Measurements from ENCODE around the gene OR2J1. TPM values are rescaled to one million over a fixed set of nuclear protein-coding genes. Genes with fewer than 3 reads are reported as not detected.
"Not testable (repeated sequence)": the region's sequence is repeated elsewhere in the genome, so short reads cannot be mapped to it uniquely, and the experiment has no call there.

Gene OR2J1
- total RNA-seq = not detected

- POLR2A ChIA-PET = no interaction called here
- H3K27ac Mint-ChIP-seq = no peak within 1 kb of the TSS
- CTCF ChIA-PET = interaction anchor here (0.5 to 0.7 kb wide), 2 partner anchors 9 to 138 kb away, joined by 3 to 4 read pairs; no protein-coding TSS in a partner anchor
- H3K27me3 Mint-ChIP-seq = peaks cover 25% of the 10 kb centered on the region
- H3K4me1 Mint-ChIP-seq = no peaks in the 10 kb centered on the region
- DNase-seq = no peak
- no peaks in the 10 kb centered on the region for H3K9me3 Mint-ChIP-seq
- no peaks in the 10 kb centered on the region for H3K36me3 Mint-ChIP-seq (ENCODE audit: low read depth)
- H3K4me3 Mint-ChIP-seq = no peak within 1 kb of the TSS
Measured at GRCh38 chr6:29099190-29099589, at the start of gene OR2J1. OR2J1 (plus strand) TSS chr6:29099490; CDS start chr6:29100943, 1,453 bp downstream.

GRCh38 chr6:29051680-29052079 lies 47.6 kb upstream of the OR2J1 start:
- H3K9me3 Mint-ChIP-seq = no peaks in the 10 kb centered on the region
- H3K27me3 Mint-ChIP-seq = peaks cover 38% of the 10 kb centered on the region
- CTCF ChIA-PET = no interaction called here
- H3K36me3 Mint-ChIP-seq (ENCODE audit: low read depth) = no peaks in the 10 kb centered on the region
- POLR2A ChIA-PET = no interaction called here
- no peaks in the 10 kb centered on the region for H3K4me1 Mint-ChIP-seq
- no peak overlapping the region for H3K4me3 Mint-ChIP-seq
- no peak overlapping the region for H3K27ac Mint-ChIP-seq
- no peak for DNase-seq

GRCh38 chr6:29071831-29072723 lies 27.2 kb upstream of the OR2J1 start:
- no peak overlapping the region for H3K27ac Mint-ChIP-seq
- ChIA-PET POLR2A (no interaction called here), CTCF (no interaction called here)
- H3K9me3 Mint-ChIP-seq = no peaks in the 10 kb centered on the region
- peaks cover 20% of the 10 kb centered on the region for H3K27me3 Mint-ChIP-seq
- H3K4me3 Mint-ChIP-seq = no peak overlapping the region
- no peaks in the 10 kb centered on the region for H3K36me3 Mint-ChIP-seq (ENCODE audit: low read depth)
- H3K4me1 Mint-ChIP-seq = no peaks in the 10 kb centered on the region
- DNase-seq = no peak

- POLR2A ChIA-PET = no interaction called here
- no peaks in the 10 kb centered on the region for H3K9me3 Mint-ChIP-seq
- no peak for DNase-seq
- peaks cover 8% of the 10 kb centered on the region for H3K27me3 Mint-ChIP-seq
- H3K36me3 Mint-ChIP-seq (ENCODE audit: low read depth) = no peaks in the 10 kb centered on the region
- H3K27ac Mint-ChIP-seq = no peak overlapping the region
- CTCF ChIA-PET = no interaction called here
- no peak overlapping the region for H3K4me3 Mint-ChIP-seq
- no peaks in the 10 kb centered on the region for H3K4me1 Mint-ChIP-seq
Measured at GRCh38 chr6:29079203-29079602, 20.1 kb upstream of the OR2J1 start.

GRCh38 chr6:29081312-29081711 lies 18.0 kb upstream of the OR2J1 start:
- no peaks in the 10 kb centered on the region for H3K4me1 Mint-ChIP-seq
- POLR2A ChIA-PET = no interaction called here
- CTCF ChIA-PET = no interaction called here

GRCh38 chr6:29082457-29082856 lies 16.8 kb upstream of the OR2J1 start:
- POLR2A ChIA-PET = no interaction called here
- Mint-ChIP-seq H3K9me3 (no peaks in the 10 kb centered on the region), H3K27ac (no peak overlapping the region), H3K4me1 (no peaks in the 10 kb centered on the region), H3K27me3 (peaks cover 12% of the 10 kb centered on the region), H3K36me3 (ENCODE audit: low read depth) (no peaks in the 10 kb centered on the region), H3K4me3 (no peak overlapping the region)
- DNase-seq = no peak
- CTCF ChIA-PET = no interaction called here

More at GRCh38 chr6:29081312-29081711, 18.0 kb upstream of the OR2J1 start:
- Mint-ChIP-seq H3K9me3 (no peaks in the 10 kb centered on the region), H3K4me3 (no peak overlapping the region), H3K27me3 (peaks cover 5% of the 10 kb centered on the region), H3K36me3 (ENCODE audit: low read depth) (no peaks in the 10 kb centered on the region), H3K27ac (no peak overlapping the region)
- no peak for DNase-seq

- H3K36me3 Mint-ChIP-seq (ENCODE audit: low read depth) = no peaks in the 10 kb centered on the region
- ChIA-PET CTCF (no interaction called here), POLR2A (no interaction called here)
- peaks cover 21% of the 10 kb centered on the region for H3K27me3 Mint-ChIP-seq
- no peak within 1 kb of the TSS for H3K4me3 Mint-ChIP-seq
- no peaks in the 10 kb centered on the region for H3K9me3 Mint-ChIP-seq
- DNase-seq = no peak
- no peak within 1 kb of the TSS for H3K27ac Mint-ChIP-seq
- H3K4me1 Mint-ChIP-seq = no peaks in the 10 kb centered on the region
Measured at GRCh38 chr6:29087213-29087612, 12.1 kb upstream of the OR2J1 start, which contains the start of gene OR2B3. OR2B3 (minus strand) TSS chr6:29087313; CDS start chr6:29087248, 65 bp downstream.

- Mint-ChIP-seq H3K27me3 (peaks cover 17% of the 10 kb centered on the region), H3K36me3 (ENCODE audit: low read depth) (no peaks in the 10 kb centered on the region), H3K9me3 (no peaks in the 10 kb centered on the region), H3K4me1 (no peaks in the 10 kb centered on the region), H3K4me3 (no peak overlapping the region), H3K27ac (no peak overlapping the region)
- ChIA-PET CTCF (no interaction called here), POLR2A (no interaction called here)
- no peak for DNase-seq
Measured at GRCh38 chr6:29092957-29093356, 6.3 kb upstream of the OR2J1 start.

GRCh38 chr6:29097803-29098202 lies 1.5 kb upstream of the OR2J1 start:
- Mint-ChIP-seq H3K9me3 (no peaks in the 10 kb centered on the region), H3K4me1 (no peaks in the 10 kb centered on the region), H3K27me3 (peaks cover 19% of the 10 kb centered on the region), H3K27ac (no peak overlapping the region), H3K36me3 (ENCODE audit: low read depth) (no peaks in the 10 kb centered on the region), H3K4me3 (no peak overlapping the region)
- POLR2A ChIA-PET = no interaction called here
- CTCF ChIA-PET = no interaction called here
- DNase-seq = no peak

- H3K27me3 Mint-ChIP-seq = peaks cover 46% of the 10 kb centered on the region
- H3K36me3 Mint-ChIP-seq (ENCODE audit: low read depth) = no peaks in the 10 kb centered on the region
- ChIA-PET POLR2A (no interaction called here), CTCF (no interaction called here)
- no peak within 1 kb of the TSS for H3K4me3 Mint-ChIP-seq
- no peak within 1 kb of the TSS for H3K27ac Mint-ChIP-seq
- no peak for DNase-seq
- H3K9me3 Mint-ChIP-seq = no peaks in the 10 kb centered on the region
- H3K4me1 Mint-ChIP-seq = no peaks in the 10 kb centered on the region
Measured at GRCh38 chr6:29107758-29108157, 8.5 kb downstream of the OR2J1 start, which contains the start of gene OR2J3. OR2J3 (plus strand) TSS chr6:29108058; CDS start chr6:29111891, 3,833 bp downstream.

- Mint-ChIP-seq H3K9me3 (no peaks in the 10 kb centered on the region), H3K27me3 (peaks cover 35% of the 10 kb centered on the region), H3K36me3 (ENCODE audit: low read depth) (no peaks in the 10 kb centered on the region), H3K4me1 (no peaks in the 10 kb centered on the region), H3K27ac (no peak overlapping the region), H3K4me3 (no peak overlapping the region)
- CTCF ChIA-PET = no interaction called here
- DNase-seq = no peak
- POLR2A ChIA-PET = no interaction called here
Measured at GRCh38 chr6:29112135-29112534, 12.8 kb downstream of the OR2J1 start.

GRCh38 chr6:29114964-29115363 lies 15.7 kb downstream of the OR2J1 start:
- H3K4me1 Mint-ChIP-seq; DNase-seq; H3K4me3 Mint-ChIP-seq; CTCF ChIA-PET; POLR2A ChIA-PET; H3K9me3 Mint-ChIP-seq; H3K36me3 Mint-ChIP-seq (ENCODE audit: low read depth); H3K27ac Mint-ChIP-seq: not testable (repeated sequence)
- H3K27me3 Mint-ChIP-seq = peaks cover 17% of the 10 kb centered on the region

- H3K4me1 Mint-ChIP-seq = no peaks in the 10 kb centered on the region
- no peak overlapping the region for H3K4me3 Mint-ChIP-seq
- H3K36me3 Mint-ChIP-seq (ENCODE audit: low read depth) = no peaks in the 10 kb centered on the region
- peaks cover 32% of the 10 kb centered on the region for H3K27me3 Mint-ChIP-seq
- ChIA-PET CTCF (no interaction called here), POLR2A (interaction anchor here (0.6 kb wide), 1 partner anchor 281 kb away, joined by 3 read pairs; no protein-coding TSS in a partner anchor)
- no peaks in the 10 kb centered on the region for H3K9me3 Mint-ChIP-seq
- no peak overlapping the region for H3K27ac Mint-ChIP-seq
- DNase-seq = no peak
Measured at GRCh38 chr6:29129326-29130012, 30.2 kb downstream of the OR2J1 start.

All from activated CD4-positive, alpha-beta T cell treated with anti-CD3 and anti-CD28 coated beads, Interleukin-2, amount 10 ng/mL, durations not matched to agents 7 days and 5 days (primary cell).